GM23248 (cell line): Measurements from ENCODE around the gene MYRIP. TPM values are rescaled to one million over a fixed set of nuclear protein-coding genes. Genes with fewer than 3 reads are reported as not detected.

Source experiments
- DNase-seq: peaks from one replicate; pipeline ENCODE4 v3.0.0-alpha.2; 2015
- H2AFZ ChIP-seq: fragments of 200-600 bp; sonication (generic); 2 replicates; pipeline ENCODE4 v1.6.1; 2016; ENCODE audit warnings: antibody characterized with exemption
- H3F3A ChIP-seq: fragments of 200-600 bp; sonication (generic); 2 replicates; pipeline ENCODE4 v1.6.1; 2016; ENCODE audit warnings: mild to moderate bottlenecking, antibody characterized with exemption, mixed run types; ENCODE audit not compliant: insufficient read depth
- H3K27ac ChIP-seq: fragments of 200-600 bp; sonication (generic); 2 replicates; pipeline ENCODE4 v1.5.1; 2016; ENCODE audit warnings: mild to moderate bottlenecking
- H3K27me3 ChIP-seq: fragments of 200-600 bp; sonication (generic); replicated peaks from 2 replicates; pipeline ENCODE4 v1.6.1; 2016; ENCODE audit warnings: mild to moderate bottlenecking; ENCODE audit not compliant: insufficient read depth
- H3K36me3 ChIP-seq: fragments of 200-600 bp; sonication (generic); 2 replicates; pipeline ENCODE4 v1.6.1; 2016; ENCODE audit warnings: low read depth, mild to moderate bottlenecking
- H3K4me1 ChIP-seq: fragments of 200-600 bp; sonication (generic); 2 replicates; pipeline ENCODE4 v1.6.1; 2016; ENCODE audit warnings: mild to moderate bottlenecking; ENCODE audit not compliant: insufficient read depth
- H3K4me2 ChIP-seq: fragments of 200-600 bp; sonication (generic); one replicate; pipeline ENCODE4 v1.6.1; 2016; ENCODE audit warnings: mild to moderate bottlenecking; ENCODE audit not compliant: unreplicated experiment
- H3K4me3 ChIP-seq: fragments of 200-600 bp; sonication (generic); 2 replicates; pipeline ENCODE4 v1.5.1; 2016; ENCODE audit warnings: mild to moderate bottlenecking
- H3K79me2 ChIP-seq: fragments of 200-600 bp; sonication (generic); 2 replicates; pipeline ENCODE4 v1.6.1; 2016; ENCODE audit warnings: mild to moderate bottlenecking; ENCODE audit not compliant: insufficient read depth
- H3K9ac ChIP-seq: fragments of 200-600 bp; sonication (generic); 2 replicates; pipeline ENCODE4 v1.6.1; 2016; ENCODE audit warnings: mild to moderate bottlenecking
- H3K9me2 ChIP-seq: fragments of 200-600 bp; sonication (generic); 2 replicates; pipeline ENCODE4 v1.6.1; 2016; ENCODE audit warnings: mixed run types, mild to moderate bottlenecking, moderate library complexity; ENCODE audit not compliant: insufficient read depth
- H3K9me3 ChIP-seq: fragments of 200-600 bp; sonication (generic); one replicate; pipeline ENCODE4 v1.6.1; 2017; ENCODE audit warnings: low read depth
- H4K20me1 ChIP-seq: fragments of 200-600 bp; sonication (generic); 2 replicates; pipeline ENCODE4 v1.6.0; 2016; ENCODE audit not compliant: insufficient read depth
- EZH2 ChIP-seq: fragments of 200-600 bp; sonication (generic); IDR thresholded peaks from 2 replicates; pipeline ENCODE4 v1.6.1; 2018; ENCODE audit warnings: antibody characterized with exemption, mild to moderate bottlenecking; ENCODE audit not compliant: insufficient read depth, poor library complexity, severe bottlenecking
- EZH2phosphoT487 ChIP-seq: fragments of 200-600 bp; sonication (generic); IDR thresholded peaks from 2 replicates; pipeline ENCODE4 v1.6.1; 2018; ENCODE audit warnings: antibody characterized with exemption, moderate library complexity, mild to moderate bottlenecking, low read depth; ENCODE audit not compliant: insufficient read depth
- WGBS, 2 experiments: methylation state at CpG; one replicate each; pipeline ENCODE4 v1.1.6; 2015 to 2017; ENCODE audit warnings: low lambda C conversion rate in 2 of 2, low coverage in 1 of 2; ENCODE audit errors: missing lambda C conversion rate in 2 of 2; 5-methylcytosine and 5-hydroxymethylcytosine counted together
- in situ Hi-C: fragments of 300-500 bp; cut with MboI; formaldehyde crosslinking; loops from 2 replicates; pipeline ENCODE4 v1.15.0; 2020
- polyA plus RNA-seq: library from polyadenylated mRNA; unstranded; fragments of >200 nt; fragmentation: Nextera tagmentation; extraction: Ambion mirVana; gene quantifications from 2 replicates; pipeline ENCODE4 v1.2.1, GENCODE V29; 2016
- total RNA-seq: library from RNA; depleted of rRNA; stranded (reverse); fragments of >200 nt; shearing (Covaris generic); gene quantifications from 2 replicates; pipeline ENCODE4 v1.2.3, GENCODE V29; 2014

The MYRIP gene
- total and polyA plus RNA-seq, 2 experiments from 2014 or later = 0.11 to 0.32 TPM

DNA sequence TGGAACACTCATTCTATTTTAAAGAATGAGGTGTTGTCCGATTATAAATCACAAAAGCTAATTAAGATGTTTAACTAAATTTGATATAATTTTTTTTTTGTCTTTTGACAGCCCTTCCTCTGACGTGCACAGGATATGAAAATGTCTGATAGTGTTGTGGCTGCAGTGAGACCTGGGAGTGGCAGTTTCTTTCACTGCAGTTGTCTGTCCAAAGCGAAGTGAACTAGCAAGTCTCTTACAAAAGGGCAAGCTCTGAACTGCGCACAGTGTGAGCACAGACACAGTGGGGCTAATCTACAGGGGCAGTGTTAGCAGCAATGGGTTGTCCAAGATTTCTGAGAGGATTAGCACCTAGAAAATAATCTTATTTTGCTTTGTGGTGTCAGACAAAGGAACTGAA is 29.1 kb upstream of the MYRIP start:
- no peak overlapping the region for H3K9ac ChIP-seq
- DNase-seq = no peak
- H3K4me3 ChIP-seq = no peak overlapping the region
- H3K36me3 ChIP-seq = no peaks in the 10 kb centered on the region
- no peaks in the 10 kb centered on the region for H4K20me1 ChIP-seq
- in situ Hi-C loops = no loop called here
- no peak overlapping the region for H3K27ac ChIP-seq
- no peaks in the 10 kb centered on the region for H3K4me1 ChIP-seq
- no peaks in the 10 kb centered on the region for H3K9me2 ChIP-seq
- 29 to 34% methylated on average over 4 of the region's 4 CpGs for WGBS, 2 experiments
- TF ChIP-seq EZH2 = no peak
- TF ChIP-seq EZH2phosphoT487 = no peak
- no peak overlapping the region for H3K4me2 ChIP-seq
- H3F3A ChIP-seq = no peaks in the 10 kb centered on the region
- H3K9me3 ChIP-seq = no peaks in the 10 kb centered on the region
- no peaks in the 10 kb centered on the region for H3K27me3 ChIP-seq
- H3K79me2 ChIP-seq = no peaks in the 10 kb centered on the region
- no peak overlapping the region for H2AFZ ChIP-seq

DNA sequence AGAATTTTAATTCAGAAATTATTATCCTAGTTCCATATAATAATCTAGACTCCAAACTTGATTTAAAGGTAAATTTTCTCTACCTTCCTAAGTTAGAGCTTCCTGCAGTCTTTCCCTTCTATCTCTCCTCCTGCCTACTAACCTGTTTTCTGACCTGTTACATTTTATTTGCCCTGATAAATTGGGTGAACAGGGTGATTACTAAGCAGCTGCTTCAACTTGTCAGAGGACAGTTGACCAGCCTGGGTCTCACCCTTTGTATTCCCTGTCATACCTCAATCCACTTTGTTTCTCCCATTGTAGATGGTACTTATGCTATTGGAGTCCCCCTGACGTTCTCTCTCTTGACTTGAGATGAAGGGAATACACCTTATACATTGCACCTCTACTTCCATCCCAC is 28.4 kb upstream of the MYRIP start:
- H3K9ac ChIP-seq = no peak overlapping the region
- H4K20me1 ChIP-seq = no peaks in the 10 kb centered on the region
- H3K9me3 ChIP-seq = no peaks in the 10 kb centered on the region
- 8 to 12% methylated on average over 1 of the region's 1 CpG for WGBS, 2 experiments
- no peak overlapping the region for H2AFZ ChIP-seq
- DNase-seq = no peak
- no peaks in the 10 kb centered on the region for H3K27me3 ChIP-seq
- H3K36me3 ChIP-seq = no peaks in the 10 kb centered on the region
- H3K4me1 ChIP-seq = no peaks in the 10 kb centered on the region
- H3K4me2 ChIP-seq = no peak overlapping the region
- H3K27ac ChIP-seq = no peak overlapping the region
- no peak for TF ChIP-seq EZH2
- TF ChIP-seq EZH2phosphoT487 = no peak
- in situ Hi-C loops = no loop called here
- H3K4me3 ChIP-seq = no peak overlapping the region
- H3F3A ChIP-seq = no peaks in the 10 kb centered on the region
- H3K9me2 ChIP-seq = no peaks in the 10 kb centered on the region
- H3K79me2 ChIP-seq = no peaks in the 10 kb centered on the region

DNA sequence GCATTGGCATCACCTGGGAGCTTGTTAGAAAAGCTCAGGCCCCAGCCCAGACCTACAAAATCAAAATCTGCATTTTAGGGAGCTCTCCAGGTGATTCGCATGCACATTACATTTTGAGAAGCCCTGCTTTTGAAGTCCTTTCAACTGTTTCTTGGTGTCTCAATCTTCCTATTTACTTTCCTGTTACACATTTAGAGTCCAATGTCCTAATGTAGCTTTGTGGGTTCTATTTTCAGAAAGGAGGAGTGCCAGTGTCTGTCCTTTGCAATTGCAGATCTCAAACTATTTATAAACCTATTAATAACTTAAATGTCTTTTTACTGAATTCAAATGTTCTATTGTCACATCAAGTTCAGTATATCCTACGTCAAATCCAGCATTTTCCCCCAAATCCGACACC is 27.8 kb upstream of the MYRIP start:
- Histone ChIP-seq H2AFZ (no peak overlapping the region), H3K4me1 (no peaks in the 10 kb centered on the region), H3K9me3 (no peaks in the 10 kb centered on the region), H3F3A (no peaks in the 10 kb centered on the region), H3K79me2 (no peaks in the 10 kb centered on the region), H3K27me3 (no peaks in the 10 kb centered on the region), H3K36me3 (no peaks in the 10 kb centered on the region), H3K9ac (no peak overlapping the region), H3K9me2 (no peaks in the 10 kb centered on the region), H4K20me1 (no peaks in the 10 kb centered on the region), H3K4me2 (no peak overlapping the region), H3K27ac (no peak overlapping the region), H3K4me3 (no peak overlapping the region)
- in situ Hi-C loops = no loop called here
- TF ChIP-seq EZH2phosphoT487 = no peak
- TF ChIP-seq EZH2 = no peak
- DNase-seq = no peak
- 42 to 51% methylated on average over 3 of the region's 3 CpGs for WGBS, 2 experiments

DNA sequence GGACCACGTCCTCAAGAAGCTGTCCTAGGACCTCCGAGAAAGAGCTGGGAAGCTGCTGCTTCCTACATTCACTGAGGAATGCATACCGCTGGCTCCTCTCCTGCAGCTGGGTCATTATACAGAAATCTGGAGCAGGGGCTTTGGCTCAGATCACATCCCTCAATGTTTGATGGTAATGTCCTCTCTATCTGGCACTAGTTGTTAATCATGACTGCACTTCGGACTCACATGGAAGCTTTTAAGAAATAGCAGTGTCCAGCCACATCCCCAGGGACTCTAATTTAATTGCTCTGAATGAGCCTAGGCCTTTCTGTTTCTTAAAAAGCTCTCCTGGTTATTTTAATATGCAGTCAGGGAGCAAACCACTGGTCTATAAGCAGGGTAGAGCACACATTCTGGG is 25.7 kb upstream of the MYRIP start:
- DNase-seq = no peak
- H3K4me2 ChIP-seq = no peak overlapping the region
- H3K9me2 ChIP-seq = no peaks in the 10 kb centered on the region
- no peaks in the 10 kb centered on the region for H3K79me2 ChIP-seq
- in situ Hi-C loops = no loop called here
- WGBS, 2 experiments = 11 to 16% methylated on average over 4 of the region's 4 CpGs
- no peaks in the 10 kb centered on the region for H3K4me1 ChIP-seq
- no peaks in the 10 kb centered on the region for H3F3A ChIP-seq
- no peak overlapping the region for H2AFZ ChIP-seq
- H3K36me3 ChIP-seq = no peaks in the 10 kb centered on the region
- no peak overlapping the region for H3K9ac ChIP-seq
- no peaks in the 10 kb centered on the region for H3K27me3 ChIP-seq
- H4K20me1 ChIP-seq = no peaks in the 10 kb centered on the region
- H3K9me3 ChIP-seq = no peaks in the 10 kb centered on the region
- no peak for TF ChIP-seq EZH2
- no peak overlapping the region for H3K4me3 ChIP-seq
- H3K27ac ChIP-seq = no peak overlapping the region

DNA sequence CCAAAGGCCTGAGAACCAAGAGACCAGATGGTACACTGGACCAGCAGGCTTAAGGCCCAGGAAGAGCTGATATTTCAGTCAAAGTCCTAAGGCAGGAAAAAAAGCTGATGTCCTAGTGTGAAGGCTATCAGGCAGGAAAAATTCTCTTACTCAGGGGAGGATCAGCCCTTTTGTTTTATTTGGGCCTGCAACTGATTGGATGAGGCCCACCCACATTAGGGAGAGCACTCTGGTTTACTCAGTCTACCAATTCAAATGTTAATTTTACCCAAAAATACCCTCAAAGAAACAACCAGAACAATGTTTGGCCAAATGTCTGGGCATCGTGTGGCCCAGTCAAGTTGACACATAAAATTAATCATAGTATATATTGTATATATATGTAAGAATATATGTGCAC is 24.5 kb upstream of the MYRIP start:
- H3K4me3 ChIP-seq = no peak overlapping the region
- no peaks in the 10 kb centered on the region for H3F3A ChIP-seq
- no peak for TF ChIP-seq EZH2
- no peak for TF ChIP-seq EZH2phosphoT487
- H3K36me3 ChIP-seq = no peaks in the 10 kb centered on the region
- H4K20me1 ChIP-seq = no peaks in the 10 kb centered on the region
- H3K9me2 ChIP-seq = no peaks in the 10 kb centered on the region
- no peak overlapping the region for H3K4me2 ChIP-seq
- no peak overlapping the region for H2AFZ ChIP-seq
- H3K27me3 ChIP-seq = no peaks in the 10 kb centered on the region
- no peak overlapping the region for H3K27ac ChIP-seq
- in situ Hi-C loops = no loop called here
- H3K9me3 ChIP-seq = no peaks in the 10 kb centered on the region
- 57 to 61% methylated on average over 1 of the region's 1 CpG for WGBS, 2 experiments
- H3K4me1 ChIP-seq = no peaks in the 10 kb centered on the region
- H3K79me2 ChIP-seq = no peaks in the 10 kb centered on the region
- DNase-seq = no peak
- H3K9ac ChIP-seq = no peak overlapping the region
